Pulmonary artery endothelial cell (primary cell): Measurements from ENCODE around the gene ASPSCR1. TPM values are rescaled to one million over a fixed set of nuclear protein-coding genes. Genes with fewer than 3 reads are reported as not detected.
"Not testable (repeated sequence)": the region's sequence is repeated elsewhere in the genome, so short reads cannot be mapped to it uniquely, and the experiment has no call there.

Experiments
- DNase-seq: peaks from one replicate; pipeline ENCODE4 v3.0.0-alpha.2; 2011; ENCODE audit warnings: low read depth, low spot score
- total RNA-seq: library from RNA; depleted of rRNA; stranded (reverse); fragments of >200 nt; gene quantifications from 2 replicates; pipeline ENCODE4 v1.2.3, GENCODE V29; 2014

ASPSCR1 gene
- total RNA-seq, 1 donor from 2014 or later, result 25.5 TPM

DNA sequence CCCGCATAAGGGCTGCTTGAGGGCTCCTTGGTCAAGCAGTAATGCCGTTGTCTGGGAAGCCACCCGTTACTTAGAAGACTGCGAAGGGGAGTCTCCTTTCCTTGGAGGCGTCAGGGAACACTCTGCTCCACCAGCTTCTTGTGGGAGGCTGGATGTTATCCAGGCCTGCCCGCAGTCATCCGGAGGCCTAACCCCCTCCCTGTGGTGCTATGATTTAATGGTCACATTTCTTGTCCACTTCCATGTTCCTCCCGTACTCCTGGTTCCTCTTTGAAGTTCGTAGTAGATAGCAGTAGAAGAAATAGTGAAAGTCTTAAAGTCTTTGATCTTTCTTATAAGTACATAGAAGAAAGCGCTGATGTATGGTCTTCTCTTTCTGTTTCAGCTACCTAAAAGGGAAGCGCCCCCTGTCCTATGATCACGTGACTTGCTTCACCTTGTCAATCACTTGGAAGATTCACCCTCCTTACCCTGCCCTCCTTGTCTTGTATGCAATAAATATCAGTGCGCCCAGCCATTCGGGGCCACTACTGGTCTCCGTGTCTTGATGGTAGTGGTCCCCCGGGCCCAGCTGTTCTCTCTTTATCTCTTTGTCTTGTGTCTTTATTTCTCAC, 61.5 kb downstream of the ASPSCR1 start:
- DNase-seq, result not testable (repeated sequence)

DNA sequence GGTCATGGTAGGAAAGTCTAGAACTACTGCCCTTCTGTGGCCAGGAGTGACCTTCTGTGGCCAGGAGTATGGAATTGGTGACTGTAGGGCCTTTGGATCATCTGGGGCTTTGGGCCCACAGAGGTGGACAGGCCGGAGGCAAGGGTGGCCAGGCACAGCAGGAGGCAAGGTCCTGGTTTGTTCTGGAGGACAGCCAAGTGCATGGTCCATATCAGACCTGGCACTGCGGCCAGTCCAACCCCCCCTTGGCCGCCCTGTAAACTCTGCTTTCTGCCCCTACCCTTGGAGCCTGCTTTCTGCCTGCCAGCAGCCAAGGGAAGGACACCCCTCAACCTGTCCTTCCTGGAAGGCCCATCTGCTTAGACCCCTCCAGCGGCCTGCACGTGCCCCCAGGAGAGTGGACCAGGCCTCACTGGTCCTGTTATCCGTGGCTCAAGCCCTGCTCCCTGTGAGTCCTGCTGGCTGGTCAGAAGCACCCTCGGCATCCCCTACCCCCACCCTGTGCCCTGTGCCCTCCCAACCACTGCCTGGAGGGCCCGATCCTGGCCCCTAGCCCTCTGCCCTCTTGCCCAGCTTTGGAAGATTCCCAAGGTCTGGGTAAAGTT, 62.4 kb downstream of the ASPSCR1 start:
- no peak for DNase-seq

DNA sequence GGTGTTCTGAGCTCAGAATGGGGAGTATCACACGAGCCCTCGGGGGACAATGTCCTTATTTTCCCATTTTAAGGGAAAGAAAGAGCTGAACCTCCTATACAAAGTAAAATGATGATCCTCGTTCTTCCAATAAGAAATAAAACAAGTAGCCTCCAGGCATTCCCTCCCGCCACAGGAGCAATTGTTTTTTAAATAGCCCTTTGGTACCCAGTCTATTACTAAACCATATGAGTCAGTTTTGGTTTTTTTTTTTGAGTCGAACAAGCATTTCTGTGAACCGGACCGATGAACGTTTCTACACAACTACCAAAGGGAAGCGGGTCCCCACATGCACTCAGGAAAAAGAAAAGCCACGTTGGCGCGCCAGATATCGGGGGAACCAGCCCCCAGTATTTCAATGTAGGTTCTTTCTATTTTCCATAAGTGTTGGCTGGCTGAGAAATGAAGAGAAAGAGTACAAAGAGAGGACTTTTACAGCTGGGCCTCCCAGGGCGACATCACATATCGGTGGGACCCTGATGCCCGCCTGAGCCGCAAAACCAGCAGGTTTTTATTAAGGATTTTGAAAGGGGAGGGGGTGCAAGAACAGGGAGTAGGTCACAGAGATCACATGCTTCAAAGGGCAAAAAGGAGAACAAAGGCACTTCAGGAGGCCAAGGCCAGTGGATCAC, 63.9 kb downstream of the ASPSCR1 start:
- DNase-seq, result no peak

DNA sequence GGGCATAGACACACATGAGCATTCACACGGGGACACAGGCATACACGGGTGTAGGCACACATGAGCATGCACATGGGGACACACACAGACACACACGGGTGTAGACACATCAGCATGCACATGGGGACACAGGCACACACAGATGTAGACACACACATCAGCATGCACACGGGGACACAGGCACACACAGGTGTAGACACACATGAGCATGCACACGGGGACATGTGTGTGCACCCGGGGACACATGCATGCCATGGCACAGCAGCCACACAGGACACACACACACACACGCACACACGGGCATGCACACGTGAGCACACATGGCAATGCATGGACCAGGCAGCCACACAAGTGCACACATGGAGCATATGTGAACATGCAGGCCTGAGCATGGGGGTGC, 65.2 kb downstream of the ASPSCR1 start:
- no peak for DNase-seq

DNA sequence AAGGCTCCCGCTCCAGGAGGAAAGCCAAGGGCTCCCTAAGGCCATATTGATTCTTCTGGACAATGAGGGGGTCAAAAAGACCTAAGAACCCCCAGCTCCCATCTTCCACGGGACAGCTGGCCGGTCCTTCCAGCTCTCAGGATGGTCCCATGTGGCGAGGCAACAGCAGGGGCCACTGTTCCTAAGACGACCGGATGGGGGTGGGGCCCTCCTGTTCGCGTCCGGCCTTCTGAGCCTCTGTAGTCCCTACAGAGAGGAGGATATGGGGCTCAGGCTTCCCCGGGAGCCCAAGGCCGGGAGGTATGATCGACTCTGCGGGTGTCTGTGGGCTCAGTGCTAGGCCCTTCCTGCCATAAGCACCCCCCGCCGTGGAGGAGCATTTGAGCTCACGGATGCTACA, 66.1 kb downstream of the ASPSCR1 start:
- no peak for DNase-seq

DNA sequence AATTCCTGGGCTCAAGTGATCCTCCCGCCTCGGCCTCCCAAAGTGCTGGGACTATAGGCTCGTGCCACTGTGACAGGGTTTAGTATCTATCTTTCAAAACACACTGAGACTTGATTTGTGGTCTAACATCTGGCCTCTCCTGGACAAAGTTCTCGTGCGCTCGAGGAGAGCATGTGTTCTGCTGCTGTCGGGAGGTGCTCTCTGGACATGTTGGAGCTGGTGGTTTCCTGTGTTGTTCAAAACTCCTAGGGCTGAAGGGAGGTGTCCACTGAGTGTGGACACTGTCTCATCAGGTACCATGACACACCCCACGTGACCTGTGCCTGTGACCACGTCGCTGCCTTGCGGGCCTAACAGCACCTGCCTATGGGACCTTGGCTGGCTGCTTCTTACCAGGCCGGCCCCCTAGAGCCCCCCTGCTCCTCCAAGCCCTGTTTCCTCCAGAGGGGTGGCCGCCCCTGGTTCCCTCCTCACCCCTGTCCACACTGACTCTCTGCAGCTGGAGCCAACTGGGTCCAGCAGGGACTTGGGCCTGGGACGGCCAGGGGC, 68.6 kb downstream of the ASPSCR1 start:
- no peak for DNase-seq

DNA sequence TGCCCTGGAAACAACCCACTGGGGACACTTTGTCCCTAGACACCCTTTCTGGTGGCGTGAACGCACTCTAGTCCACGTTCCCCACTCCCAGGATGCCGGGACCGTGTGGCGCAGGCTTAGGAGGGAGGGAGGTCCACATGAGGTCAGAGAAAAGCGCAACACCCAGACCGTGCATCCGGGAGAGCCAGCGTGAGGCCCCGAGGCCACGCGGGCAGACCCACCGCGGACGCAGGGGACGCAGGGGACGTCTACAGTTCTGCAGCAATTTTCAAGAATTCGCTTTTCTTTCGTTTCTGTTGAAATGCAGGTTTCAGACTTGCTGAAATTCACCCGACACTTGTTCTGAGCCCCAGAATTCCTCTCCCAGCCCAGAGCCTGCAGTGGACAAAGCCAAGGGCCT, 69.5 kb downstream of the ASPSCR1 start:
- DNase-seq, result no peak

DNA sequence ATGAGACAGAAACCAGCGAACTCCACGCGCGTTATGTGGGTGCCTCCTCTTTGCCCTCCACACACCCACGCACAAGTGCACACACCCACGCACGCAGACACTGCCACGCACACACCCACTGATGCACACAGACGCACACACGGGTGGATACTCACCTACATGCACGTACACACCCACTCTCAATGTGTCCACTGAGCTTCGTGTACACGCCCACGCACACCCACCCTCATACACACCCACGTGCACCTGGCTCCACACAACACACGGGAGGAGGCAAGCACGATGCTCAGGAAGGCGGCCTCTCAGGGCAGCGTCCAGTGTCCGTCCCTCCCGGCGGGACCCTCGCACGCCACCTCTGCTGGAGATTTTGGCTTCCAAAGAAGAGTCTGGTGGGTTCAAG, 70.0 kb downstream of the ASPSCR1 start:
- DNase-seq, result no peak

DNA sequence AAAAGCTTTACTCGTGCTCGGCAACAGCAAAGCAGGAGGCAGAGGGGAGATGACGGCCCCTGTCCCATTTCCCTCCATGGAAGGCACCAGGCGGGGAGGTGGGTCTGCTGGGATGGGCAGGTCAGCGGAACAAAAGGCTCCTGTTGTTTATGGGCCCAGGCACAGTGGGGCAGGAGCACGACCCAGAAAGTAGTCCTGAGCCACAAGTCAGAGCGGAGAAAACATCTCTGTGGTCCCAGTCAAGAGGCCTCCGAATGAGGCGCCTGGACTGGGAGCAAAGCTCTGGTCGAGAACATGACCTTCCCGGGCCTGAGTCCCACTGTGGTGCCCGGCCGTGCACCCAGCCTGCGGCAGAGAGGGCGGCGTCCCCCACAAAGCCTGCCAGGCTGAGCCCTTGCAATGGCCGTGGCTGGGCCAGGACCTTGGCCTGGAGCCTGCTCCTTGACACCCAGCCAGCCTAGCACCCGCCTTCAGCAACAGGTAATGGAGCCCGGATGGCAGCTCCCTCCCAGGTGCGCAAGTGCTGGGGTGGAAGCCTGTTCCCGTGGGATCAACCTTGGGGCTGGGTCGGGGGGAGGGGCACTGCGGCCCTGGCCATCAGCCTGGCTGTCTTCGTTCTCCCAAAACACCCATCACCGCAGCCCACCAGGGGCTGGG, 70.6 kb downstream of the ASPSCR1 start:
- DNase-seq, result no peak

DNA sequence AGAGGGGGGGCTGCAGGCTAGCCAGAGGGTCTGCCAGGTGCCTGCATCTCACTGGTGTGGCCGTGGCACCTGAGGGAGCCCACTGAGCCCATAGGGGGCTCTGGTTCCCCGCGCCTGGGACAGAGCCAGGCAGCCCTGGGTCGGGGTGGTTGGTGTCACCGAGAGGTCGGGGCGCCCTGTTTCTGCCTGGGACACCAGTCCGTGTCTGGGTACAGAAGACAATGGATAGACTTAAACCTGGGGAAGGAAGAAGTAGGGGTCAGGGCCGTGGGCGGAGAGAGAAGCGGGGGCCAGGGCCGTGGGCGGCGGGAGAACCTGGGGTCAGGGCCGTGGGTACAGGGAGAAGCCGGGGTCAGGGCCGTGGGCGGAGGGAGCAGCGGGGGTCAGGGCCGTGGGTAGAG, 71.1 kb downstream of the ASPSCR1 start:
- no peak for DNase-seq

DNA sequence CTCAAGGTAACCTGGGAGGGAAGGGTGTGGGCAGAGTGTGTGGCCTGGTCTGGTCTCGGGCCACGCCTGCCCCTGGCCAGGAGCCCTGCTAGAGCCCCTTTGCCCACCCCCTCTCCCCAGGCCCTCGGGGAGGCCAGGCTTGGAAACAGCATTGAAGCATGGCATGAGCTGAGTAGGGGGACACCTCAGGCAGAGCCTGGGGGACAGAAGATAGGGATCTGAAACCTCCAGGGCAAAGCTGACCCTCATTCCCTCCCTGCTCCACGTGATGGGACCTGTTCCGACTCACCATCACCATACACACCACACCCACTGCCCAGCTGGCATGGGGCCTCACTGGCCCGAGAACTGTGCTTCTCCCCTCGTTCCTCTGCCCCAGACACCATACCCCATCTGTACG, 71.7 kb downstream of the ASPSCR1 start:
- no peak for DNase-seq

DNA sequence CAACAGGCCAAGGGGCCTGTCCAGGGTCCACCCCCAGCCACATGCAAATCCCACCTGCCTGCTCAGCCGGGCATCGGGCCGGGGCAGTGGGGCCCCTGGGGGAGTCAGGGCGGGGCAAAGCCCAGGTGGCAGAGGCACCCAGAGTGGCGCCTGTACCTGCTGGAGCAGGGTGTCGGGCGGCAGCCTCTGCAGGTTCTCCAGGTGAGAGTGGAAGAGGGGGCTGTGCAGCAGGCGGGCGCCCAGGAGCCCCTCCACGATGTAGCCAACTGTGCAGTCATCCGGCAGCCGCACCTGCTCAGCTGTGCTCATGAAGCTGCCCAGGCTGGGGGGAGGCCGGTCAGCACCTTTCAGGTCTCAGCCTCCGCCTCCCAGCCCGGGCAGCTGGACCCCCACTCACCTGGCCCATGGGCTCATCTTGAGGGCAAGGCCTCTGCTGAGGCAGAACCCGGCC, 72.1 kb downstream of the ASPSCR1 start:
- no peak for DNase-seq

DNA sequence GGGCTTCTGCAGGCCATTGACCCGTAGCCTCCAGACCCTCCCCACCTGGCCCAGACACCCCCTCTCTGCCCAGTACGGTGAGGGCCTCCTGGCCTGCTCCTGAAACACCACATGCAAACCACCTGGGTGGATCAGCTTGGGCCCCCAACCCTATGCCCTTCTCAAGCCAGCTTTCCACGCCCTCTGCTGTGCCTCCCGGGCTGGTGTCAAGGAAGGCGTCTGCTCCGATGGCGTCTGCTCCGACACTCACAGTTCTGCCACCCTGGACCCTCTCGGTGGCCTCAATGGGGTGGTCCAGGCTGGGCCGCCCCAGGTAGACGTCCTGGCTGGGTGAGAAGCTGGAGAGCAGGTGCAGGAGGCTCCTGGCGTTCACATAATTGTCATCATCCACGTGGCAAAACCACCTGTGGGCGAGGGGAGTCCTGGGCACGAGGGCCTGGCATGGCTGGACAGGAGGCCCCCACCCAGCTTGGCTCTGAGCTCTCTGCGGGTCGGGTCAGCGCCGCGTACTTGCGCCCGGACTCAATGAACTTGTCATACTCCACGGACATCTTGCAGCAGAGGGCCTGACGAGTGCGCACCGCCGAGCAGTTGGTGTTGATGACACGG, 72.8 kb downstream of the ASPSCR1 start:
- no peak for DNase-seq

DNA sequence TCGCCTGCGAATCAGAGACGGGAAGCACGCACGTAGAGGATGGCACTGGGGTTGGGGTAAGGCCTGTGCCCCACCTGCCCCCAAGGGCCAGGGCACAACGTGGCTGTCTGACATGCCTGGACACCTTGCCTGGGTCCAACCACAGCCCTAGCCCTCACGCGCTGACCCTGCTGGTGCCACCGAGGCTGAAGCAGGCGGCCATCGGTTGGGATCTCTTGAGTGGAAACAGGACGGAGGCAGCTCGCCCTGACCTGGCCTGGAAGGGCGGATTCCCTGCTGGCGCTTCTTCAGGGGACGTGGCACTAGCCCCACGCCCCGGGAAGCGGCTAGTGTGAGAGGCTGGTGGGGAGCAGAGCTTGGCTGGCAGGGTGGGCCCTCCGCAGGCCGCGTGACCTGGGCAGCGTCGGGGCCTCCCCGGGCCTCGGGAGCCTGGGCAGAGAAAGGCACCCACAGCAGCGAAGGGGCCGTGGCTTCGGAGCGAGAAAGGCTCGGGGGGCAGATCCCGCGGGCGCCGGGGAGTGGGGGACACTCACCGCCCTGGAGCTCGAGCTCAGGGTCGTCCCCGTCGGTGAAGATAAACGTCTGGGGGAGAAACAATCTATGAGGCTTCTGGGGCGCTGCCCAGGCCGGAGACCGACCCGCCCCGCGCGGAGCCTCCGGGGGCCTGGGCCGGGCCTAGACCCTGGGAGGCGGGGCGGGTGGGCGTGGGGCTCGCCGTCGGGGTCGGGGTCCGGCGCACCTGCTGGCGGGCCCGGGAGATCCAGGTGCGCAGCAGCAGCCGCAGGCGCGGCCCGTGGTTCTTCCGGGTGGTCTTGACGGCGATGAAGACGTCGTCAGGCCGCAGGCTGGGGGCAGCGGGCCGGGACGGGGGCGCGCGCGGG, 73.6 kb downstream of the ASPSCR1 start:
- DNase-seq, result no peak

DNA sequence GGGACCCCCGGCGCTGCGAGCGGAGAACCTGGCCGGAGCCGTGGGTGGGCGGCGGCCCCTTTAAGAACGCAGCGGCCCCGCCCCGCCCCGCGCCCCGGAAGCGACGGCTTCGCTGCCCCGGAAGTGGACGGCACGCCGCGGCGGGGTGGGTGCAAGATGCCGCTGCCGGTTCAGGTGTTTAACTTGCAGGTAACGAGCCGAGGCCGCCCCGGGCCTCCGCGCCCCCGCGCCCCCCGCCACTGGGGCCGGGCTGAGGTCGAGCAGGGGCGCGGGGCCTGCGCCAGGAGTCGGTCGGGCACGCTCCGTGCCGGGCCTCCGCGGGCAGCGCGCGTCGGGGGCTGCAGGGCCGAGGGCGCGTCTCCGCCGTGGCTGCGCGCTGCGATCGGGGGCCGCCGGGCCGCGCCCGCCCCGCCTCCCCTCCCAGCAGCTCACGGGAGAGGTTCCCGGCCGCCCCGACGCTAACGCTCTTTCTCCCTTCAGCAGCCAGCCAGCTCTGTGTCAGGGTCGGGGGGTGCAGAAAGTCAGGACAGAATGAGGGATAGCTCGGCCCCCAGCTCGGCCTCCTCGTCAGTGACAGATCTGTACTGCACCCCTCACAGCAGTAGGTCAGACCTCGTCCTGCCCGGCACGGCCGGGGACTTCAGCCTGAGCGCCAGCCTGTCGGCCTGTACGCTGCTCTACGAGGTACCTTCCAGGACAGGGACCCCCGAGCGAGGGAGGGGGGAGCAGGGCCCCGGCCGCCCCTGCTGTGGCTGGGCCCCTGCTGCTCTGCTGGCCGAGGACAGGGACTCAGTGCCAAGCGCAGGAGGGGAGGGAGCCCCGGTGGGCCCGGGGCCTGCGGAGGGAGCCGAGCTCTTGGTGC, 74.6 kb downstream of the ASPSCR1 start, which contains the start of the genes GPS1 and RFNG:
GPS1 (plus strand) TSS at position 123 of the 862 bp plus-strand sequence; CDS start at position 157, 34 bp downstream.
RFNG (minus strand) TSS at position 36 of the 862 bp plus-strand sequence. CDS start 45 bp downstream, outside the sequence.
- no peak for DNase-seq

DNA sequence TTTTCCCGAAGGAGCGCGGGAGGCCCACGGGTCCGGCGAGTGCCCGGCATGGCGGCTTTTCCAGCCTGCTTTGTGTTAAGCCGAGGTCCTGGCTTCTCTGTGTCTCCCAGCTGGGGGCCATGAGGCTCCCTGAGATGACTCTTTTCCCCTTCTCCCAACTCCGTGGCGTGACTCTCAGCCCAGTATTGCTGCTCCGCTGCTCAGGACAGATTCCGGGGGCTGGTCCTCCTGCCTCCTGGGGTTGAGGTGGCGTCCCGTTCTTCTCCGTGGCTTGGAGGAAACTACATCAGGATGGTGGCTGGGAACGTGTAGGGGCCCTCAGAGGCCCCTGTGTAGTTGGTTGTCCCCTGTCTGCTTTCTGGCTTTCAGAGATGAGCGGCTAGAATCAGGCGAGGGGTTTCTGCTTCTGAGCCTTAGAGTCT, 75.2 kb downstream of the ASPSCR1 start:
- DNase-seq, result no peak

DNA sequence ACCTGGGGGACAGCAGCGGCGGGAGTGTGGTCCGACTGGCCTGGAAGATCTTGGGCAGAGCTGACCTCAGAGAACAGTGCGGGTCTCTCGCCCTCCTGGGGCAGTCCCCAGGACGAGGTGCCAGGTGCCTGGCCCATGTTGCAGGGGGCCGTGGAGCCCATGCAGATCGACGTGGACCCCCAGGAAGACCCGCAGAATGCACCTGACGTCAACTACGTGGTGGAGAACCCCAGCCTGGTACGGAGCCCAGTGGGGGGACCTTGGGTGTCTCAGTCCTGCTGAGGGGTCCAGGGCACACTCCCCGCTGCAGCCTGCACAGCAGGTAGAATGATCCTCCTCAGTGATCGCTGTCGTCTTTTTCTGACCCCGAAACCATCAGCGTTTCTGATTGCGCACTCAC, 75.7 kb downstream of the ASPSCR1 start:
- DNase-seq, result no peak

DNA sequence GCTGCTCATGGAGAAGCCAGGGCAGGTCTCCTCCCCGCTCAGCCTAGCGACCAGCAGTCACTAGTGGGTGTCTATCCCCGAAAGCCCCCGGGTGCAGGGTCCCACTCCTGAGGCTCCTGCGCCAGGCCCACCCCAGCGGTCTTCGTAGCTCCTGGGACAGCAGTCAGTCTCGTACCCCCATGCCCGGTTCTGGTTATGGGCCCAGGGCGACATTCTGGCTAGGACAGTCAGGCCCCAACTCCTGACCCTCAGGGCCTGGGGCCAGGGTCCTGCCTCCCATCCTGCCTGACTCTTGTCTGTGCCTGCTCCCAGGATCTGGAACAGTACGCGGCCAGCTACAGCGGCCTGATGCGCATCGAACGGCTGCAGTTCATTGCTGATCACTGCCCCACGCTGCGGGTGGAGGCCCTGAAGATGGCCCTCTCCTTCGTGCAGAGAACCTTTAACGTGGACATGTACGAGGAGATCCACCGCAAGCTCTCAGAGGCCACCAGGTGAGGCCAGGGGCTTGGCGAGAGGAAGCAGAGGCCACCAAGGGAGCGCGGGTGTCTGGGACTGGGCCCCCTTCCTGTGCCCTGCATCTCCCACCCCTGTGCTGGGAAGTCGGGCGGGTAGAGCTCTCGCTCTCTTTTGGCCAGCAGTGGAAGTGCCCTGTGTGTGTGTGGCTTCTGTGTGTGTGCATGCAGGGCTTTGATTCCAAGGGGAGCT, 76.3 kb downstream of the ASPSCR1 start:
- DNase-seq, result no peak
